Measurements from ENCODE around the gene STON2.

DNA sequence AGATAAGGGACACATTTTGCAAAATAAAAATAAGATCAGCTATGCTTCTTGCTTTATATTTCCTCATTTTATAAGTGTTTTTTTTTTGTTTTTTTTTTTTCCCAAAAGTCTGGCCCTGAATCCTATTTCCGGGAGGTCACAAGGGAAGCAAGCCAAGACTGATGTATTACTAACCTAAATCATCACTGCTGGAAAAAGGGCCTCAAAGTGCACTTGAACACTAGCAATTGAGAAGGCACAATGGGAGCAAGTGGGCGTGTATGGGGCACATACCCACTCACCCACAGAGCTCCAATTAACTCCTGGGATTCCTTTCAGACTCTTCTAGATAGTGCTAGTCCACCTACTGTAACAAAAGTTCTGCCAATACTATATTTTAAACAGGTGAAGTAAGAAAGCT lies 58.8 kb downstream of the STON2 start:
- TF ChIP-seq, protein P1, sequence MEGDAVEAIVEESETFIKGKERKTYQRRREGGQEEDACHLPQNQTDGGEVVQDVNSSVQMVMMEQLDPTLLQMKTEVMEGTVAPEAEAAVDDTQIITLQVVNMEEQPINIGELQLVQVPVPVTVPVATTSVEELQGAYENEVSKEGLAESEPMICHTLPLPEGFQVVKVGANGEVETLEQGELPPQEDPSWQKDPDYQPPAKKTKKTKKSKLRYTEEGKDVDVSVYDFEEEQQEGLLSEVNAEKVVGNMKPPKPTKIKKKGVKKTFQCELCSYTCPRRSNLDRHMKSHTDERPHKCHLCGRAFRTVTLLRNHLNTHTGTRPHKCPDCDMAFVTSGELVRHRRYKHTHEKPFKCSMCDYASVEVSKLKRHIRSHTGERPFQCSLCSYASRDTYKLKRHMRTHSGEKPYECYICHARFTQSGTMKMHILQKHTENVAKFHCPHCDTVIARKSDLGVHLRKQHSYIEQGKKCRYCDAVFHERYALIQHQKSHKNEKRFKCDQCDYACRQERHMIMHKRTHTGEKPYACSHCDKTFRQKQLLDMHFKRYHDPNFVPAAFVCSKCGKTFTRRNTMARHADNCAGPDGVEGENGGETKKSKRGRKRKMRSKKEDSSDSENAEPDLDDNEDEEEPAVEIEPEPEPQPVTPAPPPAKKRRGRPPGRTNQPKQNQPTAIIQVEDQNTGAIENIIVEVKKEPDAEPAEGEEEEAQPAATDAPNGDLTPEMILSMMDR (IDR thresholded peaks at IDR 0.05): no peak
- TF ChIP-seq, protein P2, sequence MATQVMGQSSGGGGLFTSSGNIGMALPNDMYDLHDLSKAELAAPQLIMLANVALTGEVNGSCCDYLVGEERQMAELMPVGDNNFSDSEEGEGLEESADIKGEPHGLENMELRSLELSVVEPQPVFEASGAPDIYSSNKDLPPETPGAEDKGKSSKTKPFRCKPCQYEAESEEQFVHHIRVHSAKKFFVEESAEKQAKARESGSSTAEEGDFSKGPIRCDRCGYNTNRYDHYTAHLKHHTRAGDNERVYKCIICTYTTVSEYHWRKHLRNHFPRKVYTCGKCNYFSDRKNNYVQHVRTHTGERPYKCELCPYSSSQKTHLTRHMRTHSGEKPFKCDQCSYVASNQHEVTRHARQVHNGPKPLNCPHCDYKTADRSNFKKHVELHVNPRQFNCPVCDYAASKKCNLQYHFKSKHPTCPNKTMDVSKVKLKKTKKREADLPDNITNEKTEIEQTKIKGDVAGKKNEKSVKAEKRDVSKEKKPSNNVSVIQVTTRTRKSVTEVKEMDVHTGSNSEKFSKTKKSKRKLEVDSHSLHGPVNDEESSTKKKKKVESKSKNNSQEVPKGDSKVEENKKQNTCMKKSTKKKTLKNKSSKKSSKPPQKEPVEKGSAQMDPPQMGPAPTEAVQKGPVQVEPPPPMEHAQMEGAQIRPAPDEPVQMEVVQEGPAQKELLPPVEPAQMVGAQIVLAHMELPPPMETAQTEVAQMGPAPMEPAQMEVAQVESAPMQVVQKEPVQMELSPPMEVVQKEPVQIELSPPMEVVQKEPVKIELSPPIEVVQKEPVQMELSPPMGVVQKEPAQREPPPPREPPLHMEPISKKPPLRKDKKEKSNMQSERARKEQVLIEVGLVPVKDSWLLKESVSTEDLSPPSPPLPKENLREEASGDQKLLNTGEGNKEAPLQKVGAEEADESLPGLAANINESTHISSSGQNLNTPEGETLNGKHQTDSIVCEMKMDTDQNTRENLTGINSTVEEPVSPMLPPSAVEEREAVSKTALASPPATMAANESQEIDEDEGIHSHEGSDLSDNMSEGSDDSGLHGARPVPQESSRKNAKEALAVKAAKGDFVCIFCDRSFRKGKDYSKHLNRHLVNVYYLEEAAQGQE (IDR thresholded peaks at IDR 0.05; ENCODE audit: insufficient read depth in 1 of 2, low read depth in 2 of 2, low read length in 1 of 2): no peak
- TF ChIP-seq POLR2AphosphoS5 (IDR thresholded peaks at IDR 0.05; ENCODE audit: low read depth, low read length) (no peak), SIN3A (IDR thresholded peaks at IDR 0.05; ENCODE audit: borderline replicate concordance, insufficient read depth, low read depth, low read length) (no peak), TCF7L2 (IDR thresholded peaks at IDR 0.05; ENCODE audit: low read depth, low read length) (no peak)
